PC-9 (cell line): ENCODE measurements around the gene SHISA9. TPM values are rescaled to one million over a fixed set of nuclear protein-coding genes. Genes with fewer than 3 reads are reported as not detected.

ENCODE experiments used
- BruUV-seq: library from RNA; stranded (reverse); fragments of 400-500 nt; replicated peaks from 2 replicates; lab custom pipeline; 2021; lab: Mats Ljungman, UMichigan
- CTCF ChIA-PET: fragments of 300-600 bp; sonication (Branson Sonifier 250); formaldehyde crosslinking; loops from one replicate; lab custom pipeline; 2022; ENCODE audit warnings: antibody characterized with exemption; lab: Charles Lee
- POLR2A ChIA-PET: fragments of 300-600 bp; sonication (Branson Sonifier 250); formaldehyde crosslinking; loops from one replicate; lab custom pipeline; 2022; ENCODE audit warnings: antibody characterized with exemption; ENCODE audit not compliant: unreplicated experiment; lab: Charles Lee
- DNase-seq, 2 experiments: peaks; one replicate each; pipeline versions ENCODE4 v3.0.0 to v3.0.0-alpha.2; 2015 to 2022; ENCODE audit warnings: mixed read lengths in 1 of 2
- H2AFZ ChIP-seq: fragments of 200-600 bp; sonication (generic); 2 replicates; pipeline ENCODE4 v1.8.1; 2017; ENCODE audit warnings: antibody characterized with exemption
- H3F3A ChIP-seq: fragments of 200-600 bp; sonication (generic); 2 replicates; pipeline ENCODE4 v1.8.1; 2017; ENCODE audit warnings: antibody characterized with exemption, mild to moderate bottlenecking, low read depth; ENCODE audit not compliant: insufficient read depth
- H3K27ac ChIP-seq: fragments of 200-600 bp; sonication (generic); 2 replicates; pipeline ENCODE4 v1.6.1; 2016; ENCODE audit warnings: mixed run types
- H3K27me3 ChIP-seq: fragments of 200-600 bp; sonication (generic); 2 replicates; pipeline ENCODE4 v1.6.1; 2016; ENCODE audit warnings: low read depth, mixed run types; ENCODE audit not compliant: insufficient read depth
- H3K36me3 ChIP-seq: fragments of 200-600 bp; sonication (generic); 2 replicates; pipeline ENCODE4 v1.6.1; 2016; ENCODE audit warnings: low read depth, mixed run types
- H3K4me1 ChIP-seq: fragments of 200-600 bp; sonication (generic); replicated peaks from 2 replicates; pipeline ENCODE4 v1.6.1; 2016; ENCODE audit warnings: mixed run types; ENCODE audit not compliant: insufficient read depth
- H3K4me2 ChIP-seq: fragments of 200-600 bp; sonication (generic); 2 replicates; pipeline ENCODE4 v1.6.1; 2017; ENCODE audit warnings: mixed run types
- H3K4me3 ChIP-seq: fragments of 200-600 bp; sonication (generic); 2 replicates; pipeline ENCODE4 v1.6.1; 2016; ENCODE audit warnings: mixed run types
- H3K79me2 ChIP-seq: fragments of 200-600 bp; sonication (generic); 2 replicates; pipeline ENCODE4 v1.6.1; 2017; ENCODE audit warnings: low read depth, mixed run types
- H3K9me2 ChIP-seq: fragments of 200-600 bp; sonication (generic); 2 replicates; pipeline ENCODE4 v1.8.1; 2017; ENCODE audit warnings: mild to moderate bottlenecking; ENCODE audit not compliant: insufficient read depth
- H3K9me3 ChIP-seq: fragments of 200-600 bp; sonication (generic); 2 replicates; pipeline ENCODE4 v1.8.1; 2016; ENCODE audit warnings: low read depth; ENCODE audit not compliant: insufficient read depth
- H4K20me1 ChIP-seq: fragments of 200-600 bp; sonication (generic); 2 replicates; pipeline ENCODE4 v1.8.1; 2017; ENCODE audit not compliant: insufficient read depth
- EZH2 ChIP-seq: fragments of 200-600 bp; sonication (generic); IDR thresholded peaks from 2 replicates; pipeline ENCODE4 v1.8.0; 2017; ENCODE audit warnings: antibody characterized with exemption, low read depth
- intact Hi-C: fragments of 100-400 bp; cut with micrococcal nuclease; formaldehyde crosslinking; loops from one replicate; pipeline ENCODE4 v1.10.0; 2022; ENCODE audit not compliant: unreplicated experiment
- total RNA-seq: library from RNA; stranded (reverse); gene quantifications from 2 replicates; pipeline ENCODE4 v1.2.3, GENCODE V29; 2021
- TF ChIP-seq, protein P1 (sequence below): fragments of 200-600 bp; sonication (generic); conservative IDR thresholded peaks from 2 replicates; pipeline ENCODE4 v1.6.1; 2017; ENCODE audit warnings: mixed run types, antibody characterized with exemption, mild to moderate bottlenecking, moderate library complexity

The SHISA9 gene
- total RNA-seq, 1 experiment from 2014 or later, result 80.5 TPM

GRCh38 chr16:13105427-13105826 is 204.0 kb downstream of the SHISA9 start:
- no TSS peak for BruUV-seq
- peaks cover 84% of the 10 kb centered on the region for H3K79me2 ChIP-seq
- TF ChIP-seq EZH2, result no peak
- TF ChIP-seq, protein P1, sequence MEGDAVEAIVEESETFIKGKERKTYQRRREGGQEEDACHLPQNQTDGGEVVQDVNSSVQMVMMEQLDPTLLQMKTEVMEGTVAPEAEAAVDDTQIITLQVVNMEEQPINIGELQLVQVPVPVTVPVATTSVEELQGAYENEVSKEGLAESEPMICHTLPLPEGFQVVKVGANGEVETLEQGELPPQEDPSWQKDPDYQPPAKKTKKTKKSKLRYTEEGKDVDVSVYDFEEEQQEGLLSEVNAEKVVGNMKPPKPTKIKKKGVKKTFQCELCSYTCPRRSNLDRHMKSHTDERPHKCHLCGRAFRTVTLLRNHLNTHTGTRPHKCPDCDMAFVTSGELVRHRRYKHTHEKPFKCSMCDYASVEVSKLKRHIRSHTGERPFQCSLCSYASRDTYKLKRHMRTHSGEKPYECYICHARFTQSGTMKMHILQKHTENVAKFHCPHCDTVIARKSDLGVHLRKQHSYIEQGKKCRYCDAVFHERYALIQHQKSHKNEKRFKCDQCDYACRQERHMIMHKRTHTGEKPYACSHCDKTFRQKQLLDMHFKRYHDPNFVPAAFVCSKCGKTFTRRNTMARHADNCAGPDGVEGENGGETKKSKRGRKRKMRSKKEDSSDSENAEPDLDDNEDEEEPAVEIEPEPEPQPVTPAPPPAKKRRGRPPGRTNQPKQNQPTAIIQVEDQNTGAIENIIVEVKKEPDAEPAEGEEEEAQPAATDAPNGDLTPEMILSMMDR, result no peak

GRCh38 chr16:13106464-13106863 is 205.1 kb downstream of the SHISA9 start:
- intact Hi-C loops, result no loop called here
- CTCF ChIA-PET, result no interaction called here
- H3K4me1 ChIP-seq, result peaks cover 47% of the 10 kb centered on the region
- DNase-seq, result no peak
- peaks cover 75% of the 10 kb centered on the region for H3K79me2 ChIP-seq
- no peak overlapping the region for H3K4me2 ChIP-seq
- no TSS peak for BruUV-seq
- no peak overlapping the region for H3K27ac ChIP-seq
- H2AFZ ChIP-seq, result no peak overlapping the region
- TF ChIP-seq EZH2, result no peak
- no peaks in the 10 kb centered on the region for H3K36me3 ChIP-seq
- peaks cover 50% of the 10 kb centered on the region for H3F3A ChIP-seq
- H3K4me3 ChIP-seq, result no peak overlapping the region
- no peaks in the 10 kb centered on the region for H3K27me3 ChIP-seq
- no peaks in the 10 kb centered on the region for H3K9me3 ChIP-seq
- H3K9me2 ChIP-seq, result no peaks in the 10 kb centered on the region
- no peaks in the 10 kb centered on the region for H4K20me1 ChIP-seq
- POLR2A ChIA-PET, result interaction anchor here (0.5 to 0.7 kb wide), 2 partner anchors 174 to 1147 kb away, joined by 3 to 4 read pairs; no protein-coding TSS in a partner anchor

More at GRCh38 chr16:13105427-13105826, 204.0 kb downstream of the SHISA9 start:
- Histone ChIP-seq H3K27ac (no peak overlapping the region), H2AFZ (no peak overlapping the region), H3K4me3 (no peak overlapping the region), H4K20me1 (0 out of 2 replicates have a peak, but pooled peaks cover 6% of the 10 kb centered on the region), H3K4me1 (peaks cover 38% of the 10 kb centered on the region), H3K27me3 (no peaks in the 10 kb centered on the region), H3K9me2 (no peaks in the 10 kb centered on the region), H3K36me3 (no peaks in the 10 kb centered on the region), H3K4me2 (no peak overlapping the region), H3K9me3 (no peaks in the 10 kb centered on the region), H3F3A (peaks cover 41% of the 10 kb centered on the region)
- intact Hi-C loops, result no loop called here
- ChIA-PET POLR2A (no interaction called here), CTCF (no interaction called here)
- no peak for DNase-seq

DNA sequence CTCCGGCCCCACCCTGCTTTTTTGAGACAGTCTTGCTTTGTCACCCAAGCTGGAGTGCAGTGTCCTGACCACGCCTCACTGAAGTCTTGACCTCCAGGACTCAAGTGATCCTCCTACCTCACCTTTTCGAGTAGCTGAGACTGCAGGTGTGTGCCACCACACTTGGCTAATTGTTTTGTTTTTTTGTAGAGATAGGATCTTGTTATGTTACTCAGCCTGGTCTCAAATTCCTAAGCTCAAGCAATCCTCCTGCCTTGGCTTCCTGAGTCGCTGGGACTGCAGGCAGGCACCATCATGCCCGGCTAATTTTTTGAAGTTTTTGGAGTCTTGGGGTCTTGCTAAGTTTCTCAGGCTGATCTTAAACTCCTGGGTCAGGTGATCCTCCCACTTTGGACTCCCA is 206.7 kb downstream of the SHISA9 start:
- Histone ChIP-seq H3K79me2 (peaks cover 79% of the 10 kb centered on the region), H3K27me3 (no peaks in the 10 kb centered on the region), H2AFZ (no peak overlapping the region), H3K27ac (peak overlapping the region; percentile 97), H3K36me3 (no peaks in the 10 kb centered on the region), H3K4me1 (peaks cover 60% of the 10 kb centered on the region), H4K20me1 (no peaks in the 10 kb centered on the region), H3K4me2 (peak overlapping the region; percentile 90; the same call in 1 of the 2 replicates), H3F3A (peaks cover 54% of the 10 kb centered on the region), H3K4me3 (no peak overlapping the region), H3K9me3 (no peaks in the 10 kb centered on the region), H3K9me2 (no peaks in the 10 kb centered on the region)
- TF ChIP-seq EZH2, result no peak
- TF ChIP-seq, protein P1, result no peak
- no TSS peak for BruUV-seq
- intact Hi-C loops, result no loop called here
- CTCF ChIA-PET, result interaction anchor here (0.6 to 0.7 kb wide), 2 partner anchors 111 to 149 kb away, joined by 3 to 6 read pairs; no protein-coding TSS in a partner anchor
- DNase-seq, result peak; percentile 41 to 80
- POLR2A ChIA-PET, result interaction anchor here (0.7 kb wide), 1 partner anchor 123 kb away, joined by 3 read pairs; no protein-coding TSS in a partner anchor
